DMS114 treated with DMSO at 0.1 percent for 48 hours (cell line): ENCODE results near the gene ELOA.

Experiments
- DNase-seq: peaks from one replicate; lab custom pipeline; 2025; ENCODE audit not compliant: unreplicated experiment; lab: John Stamatoyannopoulos, UW

Gene ELOA, protein sequence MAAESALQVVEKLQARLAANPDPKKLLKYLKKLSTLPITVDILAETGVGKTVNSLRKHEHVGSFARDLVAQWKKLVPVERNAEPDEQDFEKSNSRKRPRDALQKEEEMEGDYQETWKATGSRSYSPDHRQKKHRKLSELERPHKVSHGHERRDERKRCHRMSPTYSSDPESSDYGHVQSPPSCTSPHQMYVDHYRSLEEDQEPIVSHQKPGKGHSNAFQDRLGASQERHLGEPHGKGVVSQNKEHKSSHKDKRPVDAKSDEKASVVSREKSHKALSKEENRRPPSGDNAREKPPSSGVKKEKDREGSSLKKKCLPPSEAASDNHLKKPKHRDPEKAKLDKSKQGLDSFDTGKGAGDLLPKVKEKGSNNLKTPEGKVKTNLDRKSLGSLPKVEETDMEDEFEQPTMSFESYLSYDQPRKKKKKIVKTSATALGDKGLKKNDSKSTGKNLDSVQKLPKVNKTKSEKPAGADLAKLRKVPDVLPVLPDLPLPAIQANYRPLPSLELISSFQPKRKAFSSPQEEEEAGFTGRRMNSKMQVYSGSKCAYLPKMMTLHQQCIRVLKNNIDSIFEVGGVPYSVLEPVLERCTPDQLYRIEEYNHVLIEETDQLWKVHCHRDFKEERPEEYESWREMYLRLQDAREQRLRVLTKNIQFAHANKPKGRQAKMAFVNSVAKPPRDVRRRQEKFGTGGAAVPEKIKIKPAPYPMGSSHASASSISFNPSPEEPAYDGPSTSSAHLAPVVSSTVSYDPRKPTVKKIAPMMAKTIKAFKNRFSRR

DNA sequence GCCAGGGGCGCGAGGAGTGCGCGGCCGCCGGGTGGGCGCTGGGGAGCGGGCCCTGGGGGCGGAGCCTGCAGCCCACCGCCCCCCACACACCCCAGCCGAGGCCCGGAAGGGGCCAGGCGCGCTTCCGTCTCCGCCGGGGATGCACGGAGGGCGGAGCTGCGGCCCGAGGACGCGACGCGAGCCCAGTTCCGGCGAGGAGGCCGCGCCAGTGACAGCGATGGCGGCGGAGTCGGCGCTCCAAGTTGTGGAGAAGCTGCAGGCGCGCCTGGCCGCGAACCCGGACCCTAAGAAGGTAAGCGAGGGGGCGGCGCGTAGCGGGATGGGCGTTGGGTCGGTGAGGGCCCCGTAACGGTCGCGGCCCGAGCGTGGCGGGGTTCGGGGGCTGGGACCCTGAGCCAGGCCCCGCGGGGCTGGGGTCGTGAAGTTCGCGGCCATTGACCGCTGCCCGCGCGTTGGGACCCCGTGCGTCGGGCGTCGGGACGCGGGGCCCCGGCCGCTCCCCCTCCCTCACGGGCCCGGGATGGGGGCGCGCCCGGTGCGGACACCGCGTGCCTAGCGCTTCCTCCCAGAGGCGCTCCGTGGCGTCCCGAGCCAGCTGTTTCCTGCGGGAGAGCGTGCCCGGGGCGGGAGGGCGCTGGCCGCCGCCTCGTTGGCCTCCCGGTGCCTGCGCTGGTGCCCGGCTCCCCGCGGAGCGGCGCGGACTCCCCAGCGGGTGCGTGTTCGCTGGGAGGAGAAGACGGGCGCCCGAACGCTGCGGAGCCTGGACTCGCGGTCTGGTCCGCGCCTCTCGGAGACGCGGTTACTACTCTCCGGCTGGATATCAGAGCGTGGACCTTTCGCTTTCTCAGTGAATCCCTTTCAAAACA lies at the start of gene ELOA:
Gene ELOA (plus strand): TSS at position 185 of the 866 bp plus-strand sequence. CDS start 33 bp downstream, at position 218.
- peak; percentile 34 for DNase-seq

DNA sequence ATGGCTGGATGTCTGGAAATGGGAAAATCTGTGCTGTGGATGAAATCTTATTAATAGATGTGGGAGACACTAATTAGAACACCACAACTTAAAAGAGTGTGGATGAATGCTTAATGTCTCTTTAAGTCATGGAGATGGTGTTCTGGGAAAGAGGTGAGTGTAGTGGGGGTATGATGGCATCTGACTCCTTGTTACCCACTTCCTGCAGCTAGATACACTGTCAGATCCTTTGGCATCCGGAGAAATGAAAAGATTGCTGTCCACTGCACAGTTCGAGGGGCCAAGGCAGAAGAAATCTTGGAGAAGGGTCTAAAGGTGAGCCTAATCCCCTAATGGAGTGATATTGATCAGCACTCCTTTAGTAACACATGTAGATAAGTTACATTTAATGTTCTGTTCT lies 49.7 kb upstream of the ELOA start:
- no peak for DNase-seq

DNA sequence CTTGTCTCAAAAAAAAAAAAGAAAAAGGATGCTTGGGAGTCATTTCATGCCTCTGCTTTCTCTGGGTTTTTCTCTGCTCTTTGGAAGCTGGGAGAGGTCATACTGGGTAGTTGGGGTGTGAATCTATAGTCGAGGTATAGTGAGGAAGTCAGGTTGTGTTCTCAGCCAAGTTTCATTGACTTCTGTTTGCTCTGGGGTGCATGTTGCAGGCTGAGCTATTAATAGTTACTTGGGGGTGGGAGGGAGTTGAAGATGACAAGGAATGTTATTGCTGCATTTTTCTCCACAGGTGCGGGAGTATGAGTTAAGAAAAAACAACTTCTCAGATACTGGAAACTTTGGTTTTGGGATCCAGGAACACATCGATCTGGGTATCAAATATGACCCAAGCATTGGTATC lies 48.9 kb upstream of the ELOA start:
- DNase-seq, result no peak

DNA sequence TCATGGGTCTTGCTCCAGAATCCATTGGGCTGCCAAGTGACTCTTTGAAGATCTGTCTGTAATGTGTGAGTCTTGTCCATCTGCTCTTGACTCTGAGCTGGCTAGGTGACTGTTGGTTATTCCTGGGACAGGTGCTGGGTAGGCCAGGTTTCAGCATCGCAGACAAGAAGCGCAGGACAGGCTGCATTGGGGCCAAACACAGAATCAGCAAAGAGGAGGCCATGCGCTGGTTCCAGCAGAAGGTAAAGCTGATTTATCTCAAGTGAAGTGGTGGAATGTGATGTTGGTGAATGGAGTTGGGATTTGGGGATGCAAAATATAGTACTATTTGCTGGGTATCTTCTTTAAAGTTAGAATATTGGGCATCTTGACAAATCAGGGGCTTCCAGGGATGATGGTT lies 47.6 kb upstream of the ELOA start:
- no peak for DNase-seq

DNA sequence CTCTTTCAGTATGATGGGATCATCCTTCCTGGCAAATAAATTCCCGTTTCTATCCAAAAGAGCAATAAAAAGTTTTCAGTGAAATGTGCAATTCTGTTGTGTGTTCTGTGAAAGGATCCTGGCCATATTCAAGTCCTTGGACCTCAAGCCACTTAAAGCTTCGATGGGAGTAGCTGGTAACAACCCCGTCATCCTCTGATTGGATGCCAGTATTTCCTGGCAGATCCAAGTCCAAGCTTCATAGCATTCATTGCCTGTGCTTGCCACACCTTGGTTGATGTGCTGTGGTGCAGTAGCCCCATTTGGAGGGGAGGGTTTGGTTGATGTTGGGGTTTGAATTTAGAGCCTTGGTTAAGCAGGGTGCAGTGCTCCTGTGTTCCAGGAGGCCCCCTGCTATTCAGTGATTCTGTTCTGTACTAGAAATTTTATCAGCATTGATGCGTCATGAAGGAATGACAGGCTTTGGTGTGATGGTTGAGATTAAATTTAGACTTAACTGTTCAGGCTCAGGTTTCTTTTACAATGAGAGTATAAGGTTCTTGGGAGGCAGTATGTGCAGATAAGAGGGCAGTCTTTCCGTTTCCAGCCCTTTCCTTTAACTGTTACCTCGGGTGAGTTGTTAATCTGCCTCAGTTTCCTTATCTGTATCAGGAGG lies 46.8 kb upstream of the ELOA start:
- no peak for DNase-seq

DNA sequence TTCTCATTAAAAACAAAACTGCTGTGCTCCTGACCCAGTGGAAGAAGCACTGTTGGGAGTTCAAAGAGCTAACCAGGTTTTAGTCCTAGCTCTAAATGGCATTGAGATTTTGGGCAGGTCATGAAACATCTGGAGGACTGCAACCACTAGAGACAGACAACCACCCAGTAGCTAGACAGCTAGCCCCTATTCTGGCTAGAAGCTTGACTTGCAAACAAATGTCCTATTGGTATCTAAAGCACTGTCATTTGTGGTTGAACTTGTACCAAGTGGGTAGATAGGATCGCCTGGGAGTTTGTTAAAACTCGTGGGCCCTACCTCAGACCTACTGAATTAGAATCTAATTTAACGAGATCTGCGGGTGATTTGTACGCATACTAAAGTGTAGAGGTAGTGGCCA lies 44.8 kb upstream of the ELOA start:
- no peak for DNase-seq

DNA sequence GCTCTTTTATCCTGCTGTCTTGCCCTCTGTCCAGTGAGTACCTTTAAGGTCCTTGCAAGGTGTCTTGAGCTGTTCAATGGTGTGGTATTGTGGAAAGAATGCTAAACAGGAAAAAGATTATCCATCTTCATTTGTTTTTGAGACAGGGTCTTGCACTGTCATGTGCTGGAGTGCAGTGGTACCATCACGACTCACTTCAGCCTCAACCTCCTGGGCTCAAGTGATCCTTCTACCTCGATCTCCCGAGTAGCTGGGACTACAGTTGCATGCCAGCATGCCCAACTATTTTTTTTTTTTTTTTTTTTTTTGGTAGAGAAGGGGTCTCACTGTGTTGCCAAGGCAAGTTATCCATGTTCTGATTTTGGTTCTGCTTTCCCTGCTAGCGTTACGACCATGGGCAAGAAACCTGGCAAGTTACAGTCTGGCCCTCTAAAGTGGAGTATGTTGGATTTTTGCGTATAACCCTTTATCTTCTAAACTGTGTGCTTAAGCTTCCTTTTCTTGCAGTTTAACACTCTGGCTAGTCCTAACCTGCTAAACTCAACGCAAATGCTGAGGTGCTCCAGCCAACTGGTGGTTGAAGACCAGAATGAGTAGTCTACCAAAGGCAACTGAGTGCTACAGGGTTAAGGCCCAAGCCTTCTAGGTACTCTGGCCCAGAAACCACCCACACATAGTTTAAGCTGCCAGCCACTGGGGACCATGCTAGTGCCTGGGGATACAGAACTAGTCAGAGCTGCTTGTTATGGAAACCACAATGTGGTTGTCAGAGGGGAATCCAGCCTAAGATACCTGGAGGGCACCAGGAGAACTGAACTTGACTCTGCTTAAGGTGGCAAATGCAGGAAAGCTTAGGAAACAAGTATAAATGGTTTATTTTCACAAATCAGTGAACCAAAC lies 43.7 kb upstream of the ELOA start:
- no peak for DNase-seq

DNA sequence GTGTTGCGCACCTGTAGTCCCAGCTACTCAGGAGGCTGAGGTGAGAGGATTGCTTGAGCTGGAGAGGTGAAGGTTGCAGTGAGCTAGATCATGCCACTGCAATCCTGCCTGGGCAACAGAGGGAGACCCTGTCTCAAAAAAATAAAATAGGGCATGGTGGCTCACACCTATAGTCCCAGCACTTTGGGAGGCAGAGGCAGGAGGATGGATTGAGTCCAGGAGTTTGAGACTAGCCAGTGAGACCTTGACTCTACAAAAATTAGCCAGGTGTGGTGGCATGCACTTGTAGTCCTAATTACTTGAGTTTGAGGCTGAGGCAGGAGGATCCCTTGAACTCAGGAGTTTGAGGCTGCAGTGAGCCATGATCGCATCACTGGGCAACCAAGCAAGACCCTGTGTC lies 42.0 kb upstream of the ELOA start:
- no peak for DNase-seq

DNA sequence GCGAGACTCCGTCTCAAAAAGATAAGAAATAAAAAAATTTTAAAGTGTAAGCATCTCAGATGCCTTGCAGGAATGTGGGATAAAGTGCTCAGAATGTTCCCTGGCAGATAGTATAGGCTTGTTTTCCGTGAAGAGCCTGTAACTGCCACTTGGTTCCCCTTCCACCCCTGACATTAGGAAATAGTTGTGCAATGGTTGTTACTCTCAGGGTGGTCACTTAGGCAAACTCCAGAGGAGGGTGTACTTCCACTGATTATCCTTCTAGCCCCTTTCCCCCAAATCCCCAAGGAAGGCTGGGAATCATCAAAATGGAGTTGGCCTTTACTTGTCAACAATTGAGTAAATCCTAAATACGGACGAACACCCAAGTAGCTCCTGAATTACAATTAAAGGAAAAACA lies 41.3 kb upstream of the ELOA start:
- no peak for DNase-seq

DNA sequence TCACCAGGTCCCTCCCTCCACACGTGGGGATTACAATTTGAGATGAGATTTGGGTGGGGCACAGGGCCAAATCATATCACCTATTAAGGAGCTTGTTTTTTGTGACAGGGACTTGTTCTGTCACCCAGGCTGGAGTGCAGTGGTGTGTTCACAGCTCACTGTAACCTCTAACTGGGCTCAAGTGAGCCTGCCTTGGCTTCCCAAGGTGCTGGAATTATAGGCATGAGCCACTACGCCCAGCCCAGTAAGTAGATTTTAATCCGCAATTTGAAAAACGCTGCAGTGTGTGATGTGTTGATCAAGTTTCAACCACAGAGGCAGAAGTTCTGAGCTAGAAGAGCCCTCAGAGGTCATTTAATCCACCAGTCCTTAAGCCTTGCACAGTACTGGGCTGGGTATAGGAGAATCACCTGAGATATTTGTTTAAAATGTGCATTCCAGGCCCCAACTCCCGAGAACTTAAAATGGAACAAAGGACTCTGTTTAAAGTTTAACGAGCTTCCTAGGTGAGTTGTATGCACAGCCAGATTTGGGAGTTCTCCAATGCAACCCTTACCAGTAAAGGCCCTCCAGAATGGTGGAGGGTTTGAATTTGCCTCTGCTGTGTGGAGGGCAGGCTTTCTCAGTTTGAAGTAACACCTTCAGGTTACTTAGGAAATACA lies 38.3 kb upstream of the ELOA start:
- no peak for DNase-seq

DNA sequence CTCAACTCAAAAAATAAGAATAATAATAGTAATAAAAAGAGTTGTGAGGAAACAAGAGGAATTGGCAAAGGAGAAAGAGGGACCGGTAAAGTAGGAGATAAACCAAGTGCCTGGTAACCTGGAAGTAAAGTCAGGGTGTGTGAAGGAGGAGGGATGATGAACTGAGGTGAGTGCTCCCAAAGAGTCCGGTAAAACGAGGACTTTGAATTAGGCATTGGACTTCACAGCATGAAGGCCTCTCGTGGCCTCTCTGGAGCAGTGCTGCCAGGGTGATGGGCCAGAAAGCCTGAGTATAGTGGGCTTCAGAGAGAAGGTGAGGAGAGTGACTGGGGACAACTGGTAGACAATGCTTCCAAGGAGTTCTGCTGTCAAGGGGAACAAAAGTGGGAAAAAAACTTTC lies 34.0 kb upstream of the ELOA start:
- DNase-seq, result no peak

DNA sequence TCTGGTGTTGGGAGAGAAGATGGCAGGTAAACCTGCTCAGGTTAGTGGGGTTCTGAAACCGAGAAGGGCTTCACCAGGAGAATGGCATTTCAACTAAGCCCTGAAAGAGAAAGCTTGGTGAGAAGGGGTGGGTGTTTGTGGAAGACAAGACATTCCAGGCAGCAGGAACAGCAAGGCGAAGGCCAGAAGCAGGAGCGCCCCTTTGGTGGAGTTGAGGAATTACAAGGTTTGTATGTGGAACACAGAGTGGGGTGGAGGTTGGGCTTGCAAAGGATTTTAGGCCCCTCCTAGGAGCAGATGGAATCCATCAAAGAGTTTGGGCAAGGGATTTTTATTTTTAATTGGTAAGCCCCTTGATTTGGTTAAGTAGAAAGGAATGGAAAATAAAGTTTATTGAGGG lies 24.8 kb upstream of the ELOA start:
- DNase-seq, result peak; percentile 36

DNA sequence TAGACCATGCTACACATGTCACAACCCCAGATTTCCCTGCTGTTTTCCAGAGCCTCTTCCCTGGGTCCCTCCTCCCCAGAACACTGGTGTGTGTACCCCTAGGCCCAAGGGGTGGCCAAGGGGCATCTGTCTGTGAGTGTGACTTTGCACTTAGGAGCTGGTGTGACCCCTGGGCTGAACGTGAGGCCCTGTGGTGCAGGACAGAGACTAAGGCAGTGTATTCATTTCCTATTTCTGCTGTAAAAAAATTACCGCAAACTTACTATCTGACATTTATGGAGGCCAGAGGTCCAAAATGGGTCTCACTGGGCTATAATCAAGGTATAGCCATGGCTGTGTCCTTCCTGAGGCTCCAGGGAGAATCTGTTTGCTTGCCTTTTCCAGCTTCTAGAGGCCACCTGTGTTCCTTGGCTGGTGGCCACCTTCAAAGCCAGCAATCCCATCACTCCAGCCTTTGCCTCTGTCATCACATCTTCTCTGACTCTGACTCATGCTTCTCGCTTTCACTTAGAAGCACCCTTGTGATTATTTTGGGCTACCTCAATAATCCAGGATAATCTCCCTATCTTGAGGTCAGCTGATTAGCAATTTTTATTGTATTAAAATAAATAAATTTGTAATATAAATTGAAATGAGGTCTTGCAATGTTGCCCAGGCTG lies 24.0 kb upstream of the ELOA start:
- no peak for DNase-seq

DNA sequence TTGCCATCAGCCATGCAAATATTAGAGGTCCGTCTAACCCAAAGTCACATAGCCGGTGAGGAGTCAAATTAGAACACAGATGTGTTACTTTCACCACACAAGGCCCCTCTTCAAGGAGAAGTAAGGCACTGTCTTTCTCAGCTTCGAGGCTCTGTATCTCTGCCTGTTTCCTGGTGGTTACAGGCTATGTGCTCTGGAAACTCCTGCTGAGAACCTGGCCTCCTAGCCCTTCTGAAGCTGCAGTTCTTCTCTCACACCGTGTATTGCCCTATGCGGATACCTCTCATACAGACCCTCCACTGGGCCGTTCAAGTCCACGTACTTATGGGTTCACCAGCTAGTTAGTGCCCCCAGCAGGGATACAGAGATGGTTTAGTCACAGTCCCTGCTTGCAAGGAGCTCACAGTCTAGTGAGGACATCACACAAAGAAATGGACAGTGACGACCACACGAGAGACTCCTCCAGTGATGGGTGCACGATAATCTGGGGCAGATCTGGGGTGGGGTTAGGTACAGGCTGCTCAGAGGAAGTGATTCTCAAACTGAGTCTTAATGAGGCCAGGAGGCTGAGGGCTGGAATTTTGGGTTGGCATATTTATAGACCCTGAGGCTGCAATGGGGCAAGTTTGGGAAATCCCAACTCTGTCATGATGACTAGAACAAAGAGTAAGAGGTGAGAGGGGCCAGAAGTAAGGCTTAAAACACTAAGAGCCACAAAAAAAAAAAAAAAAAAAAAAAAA lies 22.8 kb upstream of the ELOA start:
- DNase-seq, result no peak

DNA sequence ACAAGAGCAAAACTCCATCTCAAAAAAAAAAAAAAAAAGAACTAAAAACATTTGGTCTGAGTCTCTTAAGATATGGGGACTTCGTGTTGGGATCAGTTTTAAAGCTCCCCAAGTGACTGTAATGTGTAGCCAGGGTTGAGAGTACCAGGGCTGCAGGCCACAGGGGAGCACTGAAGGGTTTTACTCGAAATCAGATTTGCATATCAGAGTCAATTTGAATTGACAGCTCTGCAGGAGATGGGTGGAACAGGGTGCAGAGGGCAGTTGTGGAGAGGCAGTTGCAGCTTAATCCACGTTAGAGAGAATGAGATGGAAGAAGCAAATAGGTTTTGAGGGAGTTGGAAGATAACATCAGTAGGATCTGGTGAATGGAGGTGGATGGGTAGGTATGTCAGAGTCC lies 20.6 kb upstream of the ELOA start:
- DNase-seq, result no peak

DNA sequence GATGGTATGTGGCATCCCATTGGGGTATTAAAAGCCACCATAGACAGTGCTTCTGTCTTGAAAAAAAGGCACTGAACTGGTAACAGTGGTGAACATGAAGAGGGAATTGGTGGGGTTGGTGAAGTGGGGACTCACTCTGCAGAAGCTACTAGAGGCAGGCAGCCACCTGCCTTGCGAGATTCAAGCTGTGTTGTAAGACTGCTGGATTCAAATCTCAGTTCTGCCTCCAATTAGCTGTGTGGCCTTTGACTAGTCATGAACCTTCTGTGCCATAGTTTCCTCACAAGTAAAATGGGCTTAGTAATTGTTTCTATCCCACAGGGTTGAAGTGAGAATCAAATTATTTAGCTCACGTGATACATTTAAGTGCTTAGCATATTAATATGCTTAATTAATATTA lies 16.6 kb upstream of the ELOA start:
- no peak for DNase-seq

DNA sequence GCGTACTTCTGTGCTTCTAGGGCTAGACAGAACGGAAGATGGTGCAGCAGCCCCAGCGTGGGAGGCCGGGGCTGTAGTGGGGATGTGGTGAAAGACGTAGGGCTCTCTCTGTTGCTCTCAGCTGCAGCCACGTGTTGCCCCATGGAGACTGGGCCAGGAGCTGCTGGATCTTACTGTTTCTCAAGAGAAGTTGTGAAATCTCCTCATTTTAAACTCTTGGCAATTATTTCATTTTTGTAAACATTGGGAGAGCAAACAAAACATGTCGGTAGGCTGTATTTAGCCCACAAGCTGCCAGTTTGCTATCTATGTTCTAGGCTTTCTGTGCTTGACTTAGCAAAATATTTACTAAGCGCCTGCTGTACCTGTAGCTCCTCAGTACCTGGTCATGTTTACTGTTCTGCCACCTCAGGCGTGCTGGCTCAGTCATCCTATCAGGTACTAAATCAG lies 15.9 kb upstream of the ELOA start:
- DNase-seq, result no peak
